ENCODE measurements around the gene KAT6B. TPM values are rescaled to one million over a fixed set of nuclear protein-coding genes. Genes with fewer than 3 reads are reported as not detected.

Gene KAT6B
- total and polyA plus RNA-seq, 7 donors: 5.8 to 77.0 (median 49.9) TPM

- no peak for DNase-seq
- H3K27ac ChIP-seq: no peak overlapping the region
- H3K4me3 ChIP-seq: no peak overlapping the region
- no peaks in the 10 kb centered on the region for H3K9me3 ChIP-seq
- WGBS, 2 donors: 87 to 90% methylated on average over 10 of the region's 10 CpGs
- intact Hi-C loops (cut with DNase I): no loop called here
- H3K4me1 ChIP-seq: no peaks in the 10 kb centered on the region
- H3K27me3 ChIP-seq: no peaks in the 10 kb centered on the region
- no peak for TF ChIP-seq CTCF (IDR thresholded peaks at IDR 0.05)
- TF ChIP-seq EP300 (IDR thresholded peaks at IDR 0.05): no peak
- TF ChIP-seq POLR2AphosphoS5 (IDR thresholded peaks at IDR 0.05): no peak
- TF ChIP-seq POLR2A (IDR thresholded peaks at IDR 0.05): no peak
- H3K36me3 ChIP-seq: no peaks in the 10 kb centered on the region
Measured at GRCh38 chr10:75058161-75058560, 231.8 kb downstream of the KAT6B start.

- H3K4me1 ChIP-seq: peaks cover 0 to 6% (median 2%) of the 10 kb centered on the region in 4 donors
- peak overlapping the region in 1 of 4 donors; percentile 38 for H3K27ac ChIP-seq
- no peak for DNase-seq
- no peak overlapping the region for H3K4me3 ChIP-seq
- no peak for TF ChIP-seq CTCF (IDR thresholded peaks at IDR 0.05)
- TF ChIP-seq POLR2AphosphoS5 (IDR thresholded peaks at IDR 0.05): no peak
- TF ChIP-seq EP300 (IDR thresholded peaks at IDR 0.05): no peak
- 82 to 91% methylated on average over 15 of the region's 15 CpGs for WGBS, 2 donors
- H3K27me3 ChIP-seq: no peaks in the 10 kb centered on the region
- no peaks in the 10 kb centered on the region for H3K36me3 ChIP-seq
- no peaks in the 10 kb centered on the region for H3K9me3 ChIP-seq
- intact Hi-C loops (cut with DNase I): no loop called here
Measured at GRCh38 chr10:75061709-75062505, 235.5 kb downstream of the KAT6B start.

GRCh38 chr10:75062506-75063299 is 236.3 kb downstream of the KAT6B start:
- Histone ChIP-seq H3K9me3 (no peaks in the 10 kb centered on the region), H3K4me1 (peaks cover 0 to 6% (median 2%) of the 10 kb centered on the region in 4 donors), H3K27ac (no peak overlapping the region), H3K36me3 (no peaks in the 10 kb centered on the region), H3K4me3 (no peak overlapping the region), H3K27me3 (no peaks in the 10 kb centered on the region)
- no peak for DNase-seq
- intact Hi-C loops (cut with DNase I): no loop called here
- WGBS, 2 donors: 77 to 81% methylated on average over 10 of the region's 10 CpGs
- TF ChIP-seq EP300 (IDR thresholded peaks at IDR 0.05) (no peak), POLR2A (IDR thresholded peaks at IDR 0.05) (no peak), CTCF (IDR thresholded peaks at IDR 0.05) (no peak), POLR2AphosphoS5 (IDR thresholded peaks at IDR 0.05) (no peak)

- 93% methylated on average over 8 of the region's 8 CpGs for WGBS, 2 donors
- no peaks in the 10 kb centered on the region for H3K9me3 ChIP-seq
- TF ChIP-seq EP300 (IDR thresholded peaks at IDR 0.05) (no peak), CTCF (IDR thresholded peaks at IDR 0.05) (no peak), POLR2AphosphoS5 (IDR thresholded peaks at IDR 0.05) (no peak), POLR2A (IDR thresholded peaks at IDR 0.05) (no peak)
- no peak for DNase-seq
- no peak overlapping the region for H3K27ac ChIP-seq
- H3K27me3 ChIP-seq: no peaks in the 10 kb centered on the region
- no peaks in the 10 kb centered on the region for H3K36me3 ChIP-seq
- intact Hi-C loops (cut with DNase I): no loop called here
- H3K4me1 ChIP-seq: peaks cover 0 to 6% (median 2%) of the 10 kb centered on the region in 4 donors
- H3K4me3 ChIP-seq: no peak overlapping the region
Measured at GRCh38 chr10:75063461-75064230, 237.2 kb downstream of the KAT6B start.

Measured in sigmoid colon (tissue), 7 donors.